MCF 10A (cell line): ENCODE measurements around the gene SHISA9. TPM values are rescaled to one million over a fixed set of nuclear protein-coding genes. Genes with fewer than 3 reads are reported as not detected.

ENCODE experiments used
- BruUV-seq: library from RNA; stranded (reverse); fragments of 400-500 nt; replicated peaks from 2 replicates; lab custom pipeline; 2021; lab: Mats Ljungman, UMichigan
- CTCF ChIA-PET: fragments of 300-600 bp; sonication (Branson Sonifier 250); formaldehyde crosslinking; extraction: SDS; loops from one replicate; lab custom pipeline; 2021; ENCODE audit warnings: antibody characterized with exemption, inconsistent platforms; lab: Yijun Ruan, JAX
- POLR2A ChIA-PET: fragments of 300-600, 350-650 bp; sonication (Branson Sonifier 250); formaldehyde crosslinking; extraction: SDS; loops from one replicate; lab custom pipeline; 2020; ENCODE audit warnings: antibody characterized with exemption, inconsistent platforms; lab: Yijun Ruan, JAX
- DNase-seq: peaks from one replicate; pipeline ENCODE4 v3.0.0-alpha.2; 2018; ENCODE audit not compliant: unreplicated experiment
- H3K27ac Mint-ChIP-seq: one replicate; pipeline ENCODE4 v1.8.0; 2022; ENCODE audit warnings: mild to moderate bottlenecking, low read depth, mixed read lengths; ENCODE audit not compliant: unreplicated experiment
- H3K27me3 Mint-ChIP-seq: one replicate; pipeline ENCODE4 v1.8.0; 2022; ENCODE audit warnings: mixed read lengths; ENCODE audit not compliant: insufficient read depth, unreplicated experiment
- H3K36me3 Mint-ChIP-seq: one replicate; pipeline ENCODE4 v1.8.0; 2022; ENCODE audit warnings: mild to moderate bottlenecking, moderate library complexity, mixed read lengths; ENCODE audit not compliant: insufficient read depth, unreplicated experiment
- H3K4me1 Mint-ChIP-seq: one replicate; pipeline ENCODE4 v1.8.0; 2022; ENCODE audit warnings: mixed read lengths; ENCODE audit not compliant: insufficient read depth, unreplicated experiment
- H3K4me3 Mint-ChIP-seq: one replicate; pipeline ENCODE4 v1.8.0; 2022; ENCODE audit warnings: mild to moderate bottlenecking, moderate library complexity, mixed read lengths; ENCODE audit not compliant: unreplicated experiment
- H3K9me3 Mint-ChIP-seq: one replicate; pipeline ENCODE4 v1.8.0; 2022; ENCODE audit warnings: mixed read lengths; ENCODE audit not compliant: unreplicated experiment
- CTCF ChIP-seq: fragments of 200-600 bp; IDR thresholded peaks from one replicate; pipeline ENCODE4 v1.8.0; 2022; ENCODE audit warnings: antibody characterized with exemption, mild to moderate bottlenecking; ENCODE audit not compliant: unreplicated experiment
- intact Hi-C: fragments of 100-400 bp; cut with micrococcal nuclease; formaldehyde crosslinking; loops from 2 replicates; pipeline ENCODE4 v1.14.1; 2022
- total RNA-seq: library from RNA; stranded (reverse); gene quantifications from 2 replicates; pipeline ENCODE4 v1.2.3, GENCODE V29; 2022

Gene SHISA9
- total RNA-seq, 1 experiment from 2014 or later = 8.0 TPM

- ChIA-PET CTCF (no interaction called here), POLR2A (no interaction called here)
- BruUV-seq = no TSS peak
- H3K27me3 Mint-ChIP-seq = no peaks in the 10 kb centered on the region
- no peaks in the 10 kb centered on the region for H3K4me1 Mint-ChIP-seq
- no peaks in the 10 kb centered on the region for H3K9me3 Mint-ChIP-seq
- no peaks in the 10 kb centered on the region for H3K36me3 Mint-ChIP-seq
- DNase-seq = no peak
- no peak overlapping the region for H3K4me3 Mint-ChIP-seq
- intact Hi-C loops = no loop called here
- TF ChIP-seq CTCF = no peak
- H3K27ac Mint-ChIP-seq = no peak overlapping the region
Measured at GRCh38 chr16:12862941-12863340, 38.5 kb upstream of the SHISA9 start.

DNA sequence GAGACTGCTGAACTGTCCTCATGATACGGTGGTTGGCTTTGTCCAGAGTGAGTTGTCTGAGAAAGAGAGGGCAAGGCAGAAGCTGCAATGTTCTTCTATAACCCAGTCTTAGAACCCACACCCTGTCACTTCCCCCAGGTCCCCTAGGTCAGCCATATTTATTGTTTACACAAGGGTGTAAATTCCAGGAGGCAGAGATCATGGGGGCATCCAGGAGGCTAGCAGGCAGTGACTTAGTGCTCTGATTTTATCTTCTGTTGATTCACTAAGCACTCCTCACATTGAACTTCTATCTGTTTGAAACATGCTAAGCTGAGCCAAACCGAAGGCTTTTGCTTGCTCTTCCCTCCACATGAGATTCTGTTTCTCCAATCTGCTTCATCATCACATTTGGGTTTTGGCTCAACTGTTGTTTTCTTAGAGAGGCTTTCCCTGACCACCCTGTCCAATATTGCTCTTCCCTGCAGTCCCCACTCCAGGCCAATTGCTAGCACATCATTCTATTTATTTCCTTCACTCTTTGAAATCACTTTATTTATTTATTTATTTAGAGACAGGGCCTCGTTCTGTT is 34.3 kb upstream of the SHISA9 start:
- H3K4me3 Mint-ChIP-seq = no peak overlapping the region
- POLR2A ChIA-PET = no interaction called here
- BruUV-seq = no TSS peak
- H3K9me3 Mint-ChIP-seq = peaks cover 5% of the 10 kb centered on the region
- intact Hi-C loops = no loop called here
- H3K27ac Mint-ChIP-seq = no peak overlapping the region
- no peaks in the 10 kb centered on the region for H3K4me1 Mint-ChIP-seq
- TF ChIP-seq CTCF = no peak
- CTCF ChIA-PET = interaction anchor here (0.6 kb wide), 1 partner anchor 30 kb away, joined by 3 read pairs; no protein-coding TSS in a partner anchor
- H3K27me3 Mint-ChIP-seq = no peaks in the 10 kb centered on the region
- no peak for DNase-seq
- no peaks in the 10 kb centered on the region for H3K36me3 Mint-ChIP-seq

DNA sequence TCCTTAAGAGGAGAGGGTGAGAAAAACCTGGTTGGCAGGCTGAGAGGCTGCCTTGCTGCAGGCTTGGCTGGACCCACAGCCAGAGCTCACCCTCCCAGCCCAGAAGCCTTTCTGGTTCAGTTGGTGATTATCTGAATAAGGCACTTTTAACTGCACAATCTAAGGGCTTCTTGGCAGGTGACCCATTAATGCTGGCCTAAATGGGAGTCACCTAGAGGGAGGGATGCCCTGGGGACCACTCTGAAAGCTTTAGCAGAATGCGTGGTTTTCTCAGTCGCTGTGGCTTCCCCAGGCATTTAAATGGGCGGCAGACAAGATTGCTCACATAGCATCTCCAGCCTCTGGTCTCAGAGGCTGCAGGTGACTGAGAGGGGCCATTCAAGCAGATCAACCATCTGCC is 33.2 kb upstream of the SHISA9 start:
- BruUV-seq = no TSS peak
- TF ChIP-seq CTCF = no peak
- Mint-ChIP-seq H3K27ac (no peak overlapping the region), H3K9me3 (peaks cover 8% of the 10 kb centered on the region), H3K4me1 (no peaks in the 10 kb centered on the region), H3K27me3 (no peaks in the 10 kb centered on the region), H3K4me3 (no peak overlapping the region), H3K36me3 (no peaks in the 10 kb centered on the region)
- ChIA-PET POLR2A (interaction anchor here (1.0 kb wide), 1 partner anchor 14 kb away, joined by 3 read pairs; no protein-coding TSS in a partner anchor), CTCF (no interaction called here)
- DNase-seq = no peak
- intact Hi-C loops = no loop called here

DNA sequence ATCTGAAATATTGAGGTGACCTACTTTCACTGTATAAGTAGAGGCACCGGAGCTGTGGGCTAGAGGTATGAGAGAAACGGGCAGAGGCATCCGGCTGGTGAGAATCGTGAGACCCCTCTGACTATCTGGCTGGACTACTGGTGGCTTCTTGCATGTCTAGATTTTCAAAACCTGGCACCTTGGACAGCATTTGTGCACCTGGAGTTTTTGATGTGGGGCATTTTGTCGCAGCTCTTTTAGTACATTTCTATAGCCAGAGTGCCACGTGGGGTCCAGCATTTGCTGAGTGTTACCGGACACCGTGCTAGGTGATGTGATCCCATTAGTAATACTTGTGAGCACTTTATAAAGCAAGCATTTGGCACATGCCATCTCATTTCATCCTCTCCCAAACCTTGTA is 32.6 kb upstream of the SHISA9 start:
- intact Hi-C loops = no loop called here
- H3K4me3 Mint-ChIP-seq = no peak overlapping the region
- TF ChIP-seq CTCF = no peak
- ChIA-PET CTCF (no interaction called here), POLR2A (no interaction called here)
- no peaks in the 10 kb centered on the region for H3K36me3 Mint-ChIP-seq
- no peaks in the 10 kb centered on the region for H3K27me3 Mint-ChIP-seq
- H3K9me3 Mint-ChIP-seq = peaks cover 8% of the 10 kb centered on the region
- BruUV-seq = no TSS peak
- no peak overlapping the region for H3K27ac Mint-ChIP-seq
- DNase-seq = no peak
- H3K4me1 Mint-ChIP-seq = no peaks in the 10 kb centered on the region
